ENCODE data around the gene SCAF1. TPM values are rescaled to one million over a fixed set of nuclear protein-coding genes. Genes with fewer than 3 reads are reported as not detected.

Gene SCAF1
- total RNA-seq, 2 donors from 2014 or later, result 14.3 to 22.3 TPM

DNA sequence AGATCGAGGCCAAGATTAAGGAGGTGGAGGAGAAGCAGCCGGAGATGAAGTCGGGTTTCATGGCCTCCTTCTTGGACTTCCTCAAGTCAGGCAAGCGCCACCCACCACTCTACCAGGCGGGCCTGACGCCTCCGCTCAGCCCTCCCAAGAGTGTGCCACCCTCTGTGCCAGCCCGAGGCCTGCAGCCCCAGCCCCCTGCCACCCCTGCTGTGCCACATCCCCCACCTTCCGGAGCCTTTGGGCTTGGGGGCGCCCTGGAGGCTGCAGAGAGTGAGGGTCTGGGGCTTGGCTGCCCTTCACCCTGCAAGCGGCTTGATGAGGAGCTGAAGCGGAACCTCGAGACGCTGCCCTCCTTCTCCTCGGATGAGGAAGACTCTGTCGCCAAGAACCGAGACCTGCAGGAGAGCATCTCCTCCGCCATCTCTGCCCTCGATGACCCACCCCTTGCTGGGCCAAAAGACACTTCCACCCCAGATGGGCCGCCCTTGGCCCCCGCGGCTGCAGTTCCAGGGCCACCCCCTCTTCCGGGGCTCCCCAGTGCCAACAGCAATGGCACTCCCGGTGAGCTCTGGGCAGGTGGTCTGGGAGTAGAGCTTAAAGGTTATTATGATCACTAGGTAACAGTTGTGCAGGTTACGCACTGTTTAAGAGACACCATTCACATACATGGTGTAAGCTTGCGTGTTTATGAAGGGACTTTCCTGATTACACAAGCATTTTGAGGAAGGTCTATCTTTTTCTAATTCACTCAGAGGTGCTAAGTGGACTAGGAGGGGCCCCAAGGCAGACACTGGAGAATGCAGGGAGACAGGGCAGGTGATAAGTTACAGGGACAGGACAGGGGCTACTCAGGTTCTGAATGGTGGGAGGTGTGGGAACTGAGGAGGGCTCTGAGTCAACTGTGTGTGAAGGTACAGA is 42.4 kb upstream of the SCAF1 start:
- Histone ChIP-seq H3K4me1 (no peaks in the 10 kb centered on the region), H3K27ac (no peak overlapping the region), H3K4me3 (no peak overlapping the region), H3K36me3 (peaks cover 92% of the 10 kb centered on the region), H3K9me3 (no peaks in the 10 kb centered on the region), H3K27me3 (no peaks in the 10 kb centered on the region)
- TF ChIP-seq, protein P1, sequence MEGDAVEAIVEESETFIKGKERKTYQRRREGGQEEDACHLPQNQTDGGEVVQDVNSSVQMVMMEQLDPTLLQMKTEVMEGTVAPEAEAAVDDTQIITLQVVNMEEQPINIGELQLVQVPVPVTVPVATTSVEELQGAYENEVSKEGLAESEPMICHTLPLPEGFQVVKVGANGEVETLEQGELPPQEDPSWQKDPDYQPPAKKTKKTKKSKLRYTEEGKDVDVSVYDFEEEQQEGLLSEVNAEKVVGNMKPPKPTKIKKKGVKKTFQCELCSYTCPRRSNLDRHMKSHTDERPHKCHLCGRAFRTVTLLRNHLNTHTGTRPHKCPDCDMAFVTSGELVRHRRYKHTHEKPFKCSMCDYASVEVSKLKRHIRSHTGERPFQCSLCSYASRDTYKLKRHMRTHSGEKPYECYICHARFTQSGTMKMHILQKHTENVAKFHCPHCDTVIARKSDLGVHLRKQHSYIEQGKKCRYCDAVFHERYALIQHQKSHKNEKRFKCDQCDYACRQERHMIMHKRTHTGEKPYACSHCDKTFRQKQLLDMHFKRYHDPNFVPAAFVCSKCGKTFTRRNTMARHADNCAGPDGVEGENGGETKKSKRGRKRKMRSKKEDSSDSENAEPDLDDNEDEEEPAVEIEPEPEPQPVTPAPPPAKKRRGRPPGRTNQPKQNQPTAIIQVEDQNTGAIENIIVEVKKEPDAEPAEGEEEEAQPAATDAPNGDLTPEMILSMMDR (IDR thresholded peaks at IDR 0.05), result no peak
- no peak for DNase-seq (ENCODE audit: low spot score)

GRCh38 chr19:49601482-49602038 is 40.4 kb upstream of the SCAF1 start:
- no peaks in the 10 kb centered on the region for H3K4me1 ChIP-seq
- no peak overlapping the region for H3K4me3 ChIP-seq
- H3K9me3 ChIP-seq, result no peaks in the 10 kb centered on the region
- H3K36me3 ChIP-seq, result peaks cover 89% of the 10 kb centered on the region
- TF ChIP-seq, protein P1 (IDR thresholded peaks at IDR 0.05), result no peak
- H3K27me3 ChIP-seq, result no peaks in the 10 kb centered on the region
- H3K27ac ChIP-seq, result no peak overlapping the region
- no peak for DNase-seq (ENCODE audit: low spot score)

DNA sequence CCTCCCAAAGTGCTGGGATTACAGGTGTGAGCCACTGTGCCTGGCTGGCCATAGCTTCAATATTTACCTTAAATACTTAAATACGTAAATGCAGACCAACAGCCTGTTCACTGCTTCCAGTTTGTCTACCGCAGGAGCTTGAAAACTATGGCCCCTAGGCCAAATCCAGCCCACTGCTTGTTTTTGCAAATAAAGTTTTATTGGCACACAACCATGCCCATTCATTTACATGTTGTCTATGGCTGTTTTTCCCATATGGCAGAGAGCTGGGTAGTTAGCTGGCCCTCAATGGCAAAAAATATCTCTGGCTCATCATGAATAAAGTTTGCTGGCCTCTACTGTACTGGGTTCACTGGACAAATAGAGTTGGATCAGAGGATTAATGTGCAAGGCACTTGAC is 39.2 kb upstream of the SCAF1 start:
- Histone ChIP-seq H3K36me3 (peaks cover 82% of the 10 kb centered on the region), H3K27ac (no peak overlapping the region), H3K4me1 (no peaks in the 10 kb centered on the region), H3K9me3 (no peaks in the 10 kb centered on the region), H3K27me3 (no peaks in the 10 kb centered on the region), H3K4me3 (no peak overlapping the region)
- no peak for DNase-seq (ENCODE audit: low spot score)
- TF ChIP-seq, protein P1 (IDR thresholded peaks at IDR 0.05), result no peak

DNA sequence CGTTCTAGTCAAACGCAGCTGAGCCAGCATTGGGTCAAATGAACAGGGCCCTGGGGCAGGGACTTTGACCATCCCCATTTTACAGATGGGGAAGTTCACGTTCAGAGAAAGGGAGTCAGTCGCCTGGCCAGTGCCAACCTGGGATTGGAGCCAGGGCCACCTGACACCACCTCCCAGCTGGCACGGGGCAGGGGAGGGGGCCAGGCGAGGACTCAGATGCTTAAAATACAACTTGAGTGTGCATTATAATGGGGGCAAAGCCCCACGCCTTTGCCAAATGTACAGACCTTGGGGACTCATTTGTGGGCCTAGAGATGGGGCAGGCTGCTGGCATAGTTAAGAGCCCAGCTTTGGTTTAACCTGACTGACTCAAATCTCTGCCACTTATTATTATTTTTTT is 36.4 kb upstream of the SCAF1 start:
- Histone ChIP-seq H3K27ac (no peak overlapping the region), H3K9me3 (no peaks in the 10 kb centered on the region), H3K4me3 (no peak overlapping the region), H3K27me3 (no peaks in the 10 kb centered on the region), H3K4me1 (no peaks in the 10 kb centered on the region), H3K36me3 (peaks cover 76% of the 10 kb centered on the region)
- DNase-seq (ENCODE audit: low spot score), result no peak
- TF ChIP-seq, protein P1 (IDR thresholded peaks at IDR 0.05), result no peak

GRCh38 chr19:49609499-49610092 is 32.4 kb upstream of the SCAF1 start:
- TF ChIP-seq, protein P1 (IDR thresholded peaks at IDR 0.05), result no peak
- Histone ChIP-seq H3K36me3 (peaks cover 39% of the 10 kb centered on the region), H3K4me3 (no peak overlapping the region), H3K9me3 (no peaks in the 10 kb centered on the region), H3K27ac (no peak overlapping the region), H3K27me3 (no peaks in the 10 kb centered on the region), H3K4me1 (peaks cover 0 to 17% of the 10 kb centered on the region in 2 donors)
- no peak for DNase-seq (ENCODE audit: low spot score)

Measured in right atrium auricular region (tissue), 2 donors.